ENCODE results near the gene RXRB.

- no peak for TF ChIP-seq REST (tag by site-specific recombination; IDR thresholded peaks at IDR 0.05)
- TF ChIP-seq CTCF (tag by site-specific recombination; IDR thresholded peaks at IDR 0.05), result no peak
- no peak for TF ChIP-seq ZNF704 (tag by site-specific recombination; IDR thresholded peaks at IDR 0.05)
Measured at GRCh38 chr6:33216117-33216649, 15.7 kb upstream of the RXRB start.
